NCI-H2227 treated with DMSO at 0.1 percent for 48 hours (cell line): ENCODE data around the gene GTPBP6.
"Not testable (repeated sequence)": the region's sequence is repeated elsewhere in the genome, so short reads cannot be mapped to it uniquely, and the experiment has no call there.

Experiments used
- DNase-seq: peaks from one replicate; lab custom pipeline; 2025; lab: John Stamatoyannopoulos, UW

GTPBP6 gene

DNA sequence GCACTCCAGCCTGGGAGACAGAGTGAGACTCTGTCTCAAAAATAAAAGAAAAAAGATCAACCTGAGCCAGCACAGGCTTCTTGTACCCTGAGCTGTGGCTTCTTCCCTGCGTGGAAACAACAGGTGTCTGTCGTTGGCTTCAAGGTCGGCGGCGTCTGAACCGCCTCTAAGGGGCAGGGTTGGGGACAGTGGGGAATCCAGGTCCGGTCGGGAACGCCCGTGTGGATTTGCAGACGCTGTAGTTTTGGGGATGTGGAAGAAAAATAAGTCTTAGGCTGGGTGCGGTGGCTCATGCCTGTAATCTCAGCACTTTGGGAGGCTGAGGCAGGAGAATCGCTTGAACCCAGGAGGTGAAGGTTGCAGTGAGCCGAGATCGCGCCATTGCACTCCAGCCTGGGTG is 54.6 kb downstream of the GTPBP6 start:
- not testable (repeated sequence) for DNase-seq

DNA sequence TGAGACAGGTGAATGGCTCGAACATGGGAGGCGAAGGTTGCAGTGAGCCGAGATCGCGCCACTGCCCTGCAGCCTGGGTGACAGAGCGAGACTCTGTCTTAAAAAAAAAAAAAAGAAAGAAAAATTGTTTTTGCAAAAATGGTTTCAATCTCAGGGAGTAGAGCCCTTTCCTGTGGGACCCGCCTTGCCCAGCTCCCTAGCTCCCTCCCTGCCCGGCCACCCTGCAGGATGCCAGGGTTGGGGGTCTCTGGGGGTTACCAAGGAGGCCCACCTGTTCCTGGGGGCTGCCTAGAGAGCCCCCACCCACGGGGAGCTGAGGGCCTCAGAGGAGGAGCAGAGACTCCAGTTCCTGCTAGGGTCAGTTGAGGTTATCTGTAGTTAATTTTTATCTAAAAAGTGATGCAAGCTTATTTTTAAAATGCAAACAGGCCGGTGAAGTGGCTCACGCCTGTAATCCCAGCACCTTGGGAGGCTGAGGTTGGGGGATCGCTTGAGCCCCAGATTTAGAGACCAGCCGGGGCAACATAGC is 56.2 kb downstream of the GTPBP6 start:
- DNase-seq = no peak

DNA sequence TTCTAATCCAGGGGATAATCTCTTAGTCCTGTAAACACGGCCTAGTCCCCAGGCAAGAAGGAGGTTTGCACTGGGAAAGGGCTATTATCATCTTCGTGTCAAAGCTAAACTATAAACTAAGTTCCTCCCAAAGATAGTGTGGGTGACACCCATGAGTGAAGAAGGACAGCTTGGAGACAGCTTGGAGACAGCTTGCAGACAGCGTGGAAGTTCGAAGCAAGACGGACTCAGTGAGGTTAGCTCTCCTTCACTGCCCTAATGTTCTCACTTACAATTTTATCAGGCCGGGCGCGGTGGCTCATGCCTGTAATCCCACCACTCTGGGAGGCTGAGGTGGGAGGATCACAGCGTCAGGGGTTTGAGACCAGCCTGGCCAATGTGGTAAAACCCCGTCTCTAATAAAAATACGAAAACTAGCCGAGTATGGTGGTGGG is 56.7 kb downstream of the GTPBP6 start:
- no peak for DNase-seq

DNA sequence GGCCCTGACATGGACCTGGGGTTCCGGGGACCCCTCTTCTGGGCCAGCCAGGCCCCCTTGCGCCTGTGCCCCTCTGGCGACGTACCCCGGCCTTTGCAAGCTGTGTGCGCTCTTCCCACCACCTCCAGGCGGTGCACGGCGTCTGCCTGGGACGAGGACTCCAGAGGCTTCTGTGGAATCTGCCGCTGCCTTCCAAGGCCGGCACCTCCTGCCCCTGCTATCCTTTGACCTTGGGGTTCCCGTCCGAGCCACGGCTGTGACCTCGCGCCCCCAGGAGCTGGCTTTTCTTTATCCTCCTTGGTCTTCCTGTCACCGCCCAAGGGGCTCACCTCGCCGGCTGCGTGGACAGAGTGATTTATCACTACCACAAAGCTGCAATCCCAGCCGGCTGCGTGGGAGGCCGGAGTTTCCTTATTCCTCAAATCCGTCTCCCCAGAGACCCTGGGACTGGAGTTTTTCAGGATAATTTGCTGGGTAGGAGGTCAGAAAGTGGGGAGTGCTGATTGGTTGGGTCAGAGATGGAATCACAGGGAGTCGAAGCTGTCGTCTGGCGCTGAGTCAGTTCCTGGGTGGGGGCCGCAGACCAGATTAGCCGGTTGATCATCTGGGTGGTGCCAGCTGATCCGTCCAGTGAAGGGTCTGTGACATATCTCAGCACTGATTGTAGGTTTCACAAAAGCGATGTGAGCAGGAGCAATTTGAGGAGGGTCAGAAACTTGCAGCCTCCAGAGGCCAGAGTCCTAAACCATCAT is 57.3 kb downstream of the GTPBP6 start:
- DNase-seq = no peak

DNA sequence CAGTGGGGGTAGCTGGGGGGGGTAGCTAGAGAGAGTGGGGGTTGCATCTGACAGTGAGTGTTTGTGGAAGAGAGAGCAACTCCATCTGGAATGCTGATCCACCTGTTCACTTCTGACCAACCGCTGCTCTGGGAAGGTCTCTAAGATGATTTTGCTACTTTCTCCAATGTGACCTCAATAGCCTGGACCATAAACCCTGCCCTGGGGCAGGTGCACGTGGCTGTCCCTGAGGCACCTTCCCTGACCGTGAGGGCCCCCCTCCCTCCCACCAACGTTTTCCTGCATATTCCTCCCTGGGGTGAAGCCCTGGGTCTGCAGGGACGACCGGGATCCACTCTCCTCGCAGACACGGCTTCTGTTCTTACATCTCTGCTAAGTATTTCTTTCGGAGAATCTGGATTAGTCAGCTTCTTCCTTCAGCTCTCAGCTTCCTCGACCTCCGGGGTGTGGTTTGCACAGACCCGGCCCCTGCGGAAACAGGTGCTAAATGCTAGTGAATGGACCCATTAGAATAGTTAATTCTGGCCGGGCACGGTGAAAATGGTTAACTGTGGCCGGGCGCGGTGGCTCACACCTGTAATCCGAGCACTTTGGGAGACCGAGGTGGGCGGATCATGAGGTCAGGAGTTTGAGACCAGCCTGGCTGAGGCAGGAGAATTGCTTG is 58.8 kb downstream of the GTPBP6 start:
- DNase-seq = no peak

DNA sequence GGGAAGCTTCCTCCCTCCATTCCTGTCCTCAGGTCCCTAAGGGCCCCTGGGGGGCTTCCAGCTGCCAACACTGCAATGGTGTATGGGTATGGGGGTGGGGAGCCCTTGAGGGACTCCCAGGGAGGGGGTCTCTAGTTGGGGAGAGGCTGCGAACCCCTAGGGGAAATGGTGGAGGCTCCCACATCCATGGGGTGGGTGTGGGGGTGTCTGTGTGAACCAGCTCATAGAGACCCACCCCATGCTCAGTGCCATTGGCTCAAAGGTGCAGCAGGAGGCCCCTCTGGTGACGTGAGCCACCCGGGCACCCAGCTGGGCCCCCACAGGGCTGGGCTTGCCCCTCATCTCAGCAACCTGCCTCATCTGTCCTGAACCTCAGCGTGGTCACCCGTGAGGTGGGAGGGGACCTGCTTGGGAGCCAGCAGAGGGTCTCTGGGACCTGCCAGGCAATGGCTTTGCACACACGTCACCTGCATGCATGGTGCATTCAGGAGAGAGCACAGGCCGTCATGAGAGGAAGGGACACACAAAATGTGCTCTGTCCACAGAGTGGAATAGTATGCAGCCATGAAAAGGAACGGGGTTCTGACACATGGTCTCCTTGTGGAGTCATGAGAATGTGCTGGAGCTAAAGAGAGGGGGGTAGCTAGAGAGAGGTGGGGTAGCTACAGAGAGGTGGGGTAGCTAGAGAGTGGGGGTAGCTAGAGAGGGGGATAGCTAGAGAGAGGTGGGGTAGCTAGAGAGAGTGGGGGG is 60.1 kb downstream of the GTPBP6 start:
- no peak for DNase-seq

DNA sequence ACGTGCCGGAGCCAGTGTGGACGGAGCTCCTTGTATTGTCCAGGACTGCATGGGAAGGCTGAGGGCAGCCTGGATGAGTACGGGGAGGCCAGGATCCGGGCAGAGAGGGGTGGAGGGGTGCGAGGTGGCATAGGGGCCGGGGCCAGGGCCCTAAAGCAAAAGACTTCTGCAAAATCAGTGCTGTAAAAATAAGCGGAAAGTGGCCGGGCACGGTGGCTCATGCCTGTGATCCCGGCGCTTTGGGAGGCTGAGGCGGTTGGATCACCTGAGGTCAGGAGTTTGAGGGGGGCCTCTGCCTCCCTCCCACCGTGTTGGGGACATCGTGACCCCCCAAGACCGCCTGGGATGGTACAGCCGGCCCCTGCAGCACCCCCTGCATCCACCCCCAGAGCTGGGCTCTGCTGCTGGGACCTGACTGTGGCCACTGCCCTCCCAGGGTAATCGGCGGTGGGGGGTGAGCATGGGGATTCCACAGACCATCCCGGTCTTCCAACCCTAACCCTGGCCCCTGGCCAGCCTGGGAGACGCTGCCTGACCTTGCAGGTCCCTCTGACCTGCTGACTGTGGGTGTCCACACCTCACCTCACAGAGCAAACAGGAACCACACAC is 60.8 kb downstream of the GTPBP6 start:
- no peak for DNase-seq

DNA sequence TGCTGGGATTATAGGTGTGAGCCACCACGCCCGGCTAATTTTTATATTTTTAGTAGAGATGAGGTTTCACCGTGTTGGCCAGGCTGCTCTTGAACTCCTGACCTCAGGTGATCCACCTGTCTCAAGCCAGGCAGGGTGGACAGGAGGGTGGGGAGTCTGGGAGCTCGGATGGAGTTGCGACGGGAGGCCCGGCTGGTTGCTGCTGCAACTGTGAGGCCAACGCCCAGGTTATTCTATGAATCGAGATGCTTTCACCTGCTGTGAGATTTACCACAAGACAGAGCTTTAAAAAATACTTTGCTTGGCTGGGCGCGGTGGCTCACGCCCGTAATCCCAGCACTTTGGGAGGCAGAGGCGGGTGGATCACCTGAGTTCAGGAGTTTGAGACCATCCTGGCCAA is 61.5 kb downstream of the GTPBP6 start:
- not testable (repeated sequence) for DNase-seq

DNA sequence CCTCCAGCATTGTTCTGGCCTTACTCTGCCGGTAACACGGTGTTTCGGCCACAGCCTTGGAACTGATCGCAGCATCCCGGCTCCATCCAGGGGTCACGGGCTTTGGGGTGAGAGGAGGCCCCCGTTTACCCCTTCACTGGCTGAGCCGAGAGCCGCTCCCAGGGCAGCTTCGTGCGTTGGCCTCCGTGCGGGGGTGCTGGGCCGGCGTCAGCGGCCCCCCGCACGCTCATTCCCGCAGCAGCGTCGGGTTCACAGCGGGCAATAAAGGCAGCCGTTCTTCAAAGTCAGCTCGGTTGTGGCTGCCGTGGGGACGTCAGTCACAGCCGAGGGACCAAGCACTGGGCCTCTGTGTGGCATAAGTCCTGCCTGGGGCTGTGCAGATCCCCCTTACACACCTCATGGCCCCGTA is 62.7 kb downstream of the GTPBP6 start:
- DNase-seq = no peak
